ENCODE data around the gene ATG9A. TPM values are rescaled to one million over a fixed set of nuclear protein-coding genes. Genes with fewer than 3 reads are reported as not detected.
A peak's percentile ranks its signal among the peaks of the same experiment; 100 is the strongest.

Gene ATG9A, protein sequence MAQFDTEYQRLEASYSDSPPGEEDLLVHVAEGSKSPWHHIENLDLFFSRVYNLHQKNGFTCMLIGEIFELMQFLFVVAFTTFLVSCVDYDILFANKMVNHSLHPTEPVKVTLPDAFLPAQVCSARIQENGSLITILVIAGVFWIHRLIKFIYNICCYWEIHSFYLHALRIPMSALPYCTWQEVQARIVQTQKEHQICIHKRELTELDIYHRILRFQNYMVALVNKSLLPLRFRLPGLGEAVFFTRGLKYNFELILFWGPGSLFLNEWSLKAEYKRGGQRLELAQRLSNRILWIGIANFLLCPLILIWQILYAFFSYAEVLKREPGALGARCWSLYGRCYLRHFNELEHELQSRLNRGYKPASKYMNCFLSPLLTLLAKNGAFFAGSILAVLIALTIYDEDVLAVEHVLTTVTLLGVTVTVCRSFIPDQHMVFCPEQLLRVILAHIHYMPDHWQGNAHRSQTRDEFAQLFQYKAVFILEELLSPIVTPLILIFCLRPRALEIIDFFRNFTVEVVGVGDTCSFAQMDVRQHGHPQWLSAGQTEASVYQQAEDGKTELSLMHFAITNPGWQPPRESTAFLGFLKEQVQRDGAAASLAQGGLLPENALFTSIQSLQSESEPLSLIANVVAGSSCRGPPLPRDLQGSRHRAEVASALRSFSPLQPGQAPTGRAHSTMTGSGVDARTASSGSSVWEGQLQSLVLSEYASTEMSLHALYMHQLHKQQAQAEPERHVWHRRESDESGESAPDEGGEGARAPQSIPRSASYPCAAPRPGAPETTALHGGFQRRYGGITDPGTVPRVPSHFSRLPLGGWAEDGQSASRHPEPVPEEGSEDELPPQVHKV
- 10 to 100 TPM; 12.6 to 25.4 (median 18.1) TPM for polyA plus RNA-seq (ENCODE audit: low read depth in 6 of 6)

- Mint-ChIP-seq H3K9me3 (no peaks in the 10 kb centered on the region), H3K27ac (peak within 1 kb of the TSS; percentile 90 to 99 (median 98)), H3K27me3 (no peaks in the 10 kb centered on the region), H3K4me3 (peak within 1 kb of the TSS; percentile 89 to 100 (median 98)), H3K4me1 (peaks cover 43 to 51% (median 43%) of the 10 kb centered on the region in 3 donors), H3K36me3 (peaks cover 20 to 23% of the 10 kb centered on the region in 2 donors)
- ATAC-seq (ENCODE audit: low read depth in 2 of 2) (peak; percentile 96), DNase-seq (peak; percentile 99)
These were observed at the start of gene ATG9A, which contains the start of gene ANKZF1 for GRCh38 chr2:219229305-219230058. Gene ATG9A (minus strand): TSS chr2:219229636. CDS start chr2:219228024, 1,612 bp downstream. Gene ANKZF1 (plus strand): TSS chr2:219229806. CDS start chr2:219230258, 452 bp downstream.

DNA sequence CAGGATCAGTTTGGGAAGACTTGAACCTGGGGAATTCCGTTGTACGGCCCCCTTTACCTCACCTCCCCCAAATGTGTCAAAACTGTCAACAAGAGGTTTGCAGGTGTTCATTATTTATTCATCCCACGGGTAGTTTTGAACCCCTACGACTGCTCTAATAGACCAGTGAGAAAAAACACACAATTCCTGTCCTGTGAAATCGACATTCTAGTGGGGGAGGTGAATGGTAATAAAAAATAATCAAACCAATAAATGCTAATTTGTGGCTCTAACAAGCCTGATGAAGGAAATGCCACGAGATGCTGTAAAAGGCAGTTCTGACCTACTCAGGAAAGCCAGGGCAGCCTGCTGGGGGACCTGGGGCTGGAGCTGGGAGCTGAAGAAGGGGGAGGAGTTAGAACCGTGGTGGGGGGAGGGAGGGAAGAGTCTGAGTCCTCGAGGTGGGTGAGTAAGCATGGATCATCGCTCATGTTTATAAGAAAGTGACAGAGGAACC, 49.3 kb upstream of the ATG9A start:
- Mint-ChIP-seq H3K9me3 (no peaks in the 10 kb centered on the region), H3K4me3 (peak overlapping the region; percentile 83 to 96 (median 94)), H3K4me1 (peaks cover 36 to 44% (median 39%) of the 10 kb centered on the region in 3 donors), H3K27me3 (no peaks in the 10 kb centered on the region), H3K27ac (peak overlapping the region; percentile 98 to 100 (median 100)), H3K36me3 (peaks cover 5 to 10% of the 10 kb centered on the region in 2 donors)
- DNase-seq (no peak), ATAC-seq (ENCODE audit: low read depth in 2 of 2) (no peak)

DNA sequence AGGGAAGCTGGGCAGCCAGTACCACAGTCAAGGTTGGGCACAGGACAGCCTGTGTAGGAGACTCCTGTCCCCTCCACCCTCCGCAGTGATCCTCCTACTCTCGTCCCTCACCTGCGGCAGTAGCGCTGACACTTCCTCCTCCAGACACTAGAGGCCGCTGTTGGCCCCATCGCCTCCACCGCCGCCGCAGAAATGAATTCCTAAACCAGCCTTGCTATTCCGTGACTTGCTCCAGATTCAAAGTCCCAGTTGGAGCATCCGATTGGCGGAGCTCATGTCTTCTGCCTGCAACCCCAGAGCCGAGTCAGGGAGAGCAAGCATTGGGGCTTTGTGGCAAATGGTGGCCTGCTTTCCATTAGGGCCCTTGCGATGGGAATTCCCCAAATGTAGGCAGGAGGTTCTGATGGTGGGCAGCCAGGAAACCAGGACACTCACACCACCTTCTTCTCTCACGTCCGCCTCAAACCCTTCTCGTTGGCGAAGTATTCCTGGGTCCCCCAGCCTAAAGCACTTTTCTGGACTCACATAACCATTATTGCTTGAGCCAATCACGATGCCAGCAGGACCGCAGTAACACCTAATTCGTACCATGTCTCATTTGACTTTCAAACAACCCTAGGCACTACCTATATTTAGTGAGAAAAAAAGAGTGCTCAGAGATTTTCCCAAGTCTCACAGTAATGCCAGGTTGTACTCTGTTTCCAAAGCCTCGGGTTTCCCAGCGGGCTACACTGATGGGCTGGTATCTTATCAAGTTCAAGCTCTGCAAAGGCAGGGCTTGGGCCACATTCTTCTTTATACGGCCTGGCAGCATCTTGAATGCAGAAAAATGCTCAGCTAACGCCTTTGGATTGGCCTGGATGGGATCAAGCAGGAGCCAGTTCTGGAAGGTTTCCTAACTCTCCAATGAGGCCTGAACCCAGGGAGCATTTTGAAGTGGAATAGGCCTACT, 48.5 kb upstream of the ATG9A start:
- peak; percentile 75 for DNase-seq
- no peak for ATAC-seq (ENCODE audit: low read depth in 2 of 2)
- H3K4me3 Mint-ChIP-seq, result peak overlapping the region; percentile 83 to 96 (median 94)
- H3K27me3 Mint-ChIP-seq, result no peaks in the 10 kb centered on the region
- H3K9me3 Mint-ChIP-seq, result no peaks in the 10 kb centered on the region
- peaks cover 36 to 42% (median 39%) of the 10 kb centered on the region in 3 donors for H3K4me1 Mint-ChIP-seq
- H3K27ac Mint-ChIP-seq, result peak overlapping the region; percentile 98 to 100 (median 100)
- peaks cover 4 to 6% of the 10 kb centered on the region in 2 donors for H3K36me3 Mint-ChIP-seq

GRCh38 chr2:219274361-219274921, 45.0 kb upstream of the ATG9A start:
- Mint-ChIP-seq H3K36me3 (no peaks in the 10 kb centered on the region), H3K27ac (no peak overlapping the region), H3K4me3 (peak overlapping the region in 1 of 8 donors; percentile 75), H3K4me1 (peaks cover 19 to 22% (median 21%) of the 10 kb centered on the region in 3 donors), H3K9me3 (no peaks in the 10 kb centered on the region), H3K27me3 (no peaks in the 10 kb centered on the region)
- DNase-seq (no peak), ATAC-seq (ENCODE audit: low read depth in 2 of 2) (no peak)

- Mint-ChIP-seq H3K4me3 (no peak overlapping the region), H3K4me1 (peaks cover 18 to 20% (median 18%) of the 10 kb centered on the region in 3 donors), H3K36me3 (no peaks in the 10 kb centered on the region), H3K9me3 (no peaks in the 10 kb centered on the region), H3K27ac (no peak overlapping the region), H3K27me3 (no peaks in the 10 kb centered on the region)
- no peak for ATAC-seq (ENCODE audit: low read depth in 2 of 2)
- DNase-seq, result no peak
These were observed 44.5 kb upstream of the ATG9A start for GRCh38 chr2:219273937-219274336.

DNA sequence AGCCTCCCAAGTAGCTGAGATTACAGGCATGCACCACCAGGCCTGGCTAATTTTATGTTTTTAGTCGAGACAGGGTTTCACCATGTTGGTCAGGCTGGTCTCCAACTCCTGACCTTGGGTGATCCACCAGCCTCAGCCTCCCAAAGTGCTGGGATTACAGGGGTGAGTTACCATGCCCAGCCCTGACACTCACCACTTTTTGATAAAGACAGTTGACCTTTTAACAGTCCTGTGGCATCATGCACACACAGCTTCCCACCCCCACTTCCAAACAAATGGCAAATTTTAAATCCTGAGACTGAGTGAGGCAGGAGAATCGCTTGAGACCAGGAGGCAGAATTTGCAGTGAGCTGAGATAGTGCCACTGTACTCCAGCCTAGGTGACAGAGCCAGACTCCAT, 43.6 kb upstream of the ATG9A start:
- no peaks in the 10 kb centered on the region for H3K9me3 Mint-ChIP-seq
- H3K27ac Mint-ChIP-seq, result no peak overlapping the region
- peaks cover 9 to 11% (median 9%) of the 10 kb centered on the region in 3 donors for H3K4me1 Mint-ChIP-seq
- ATAC-seq (ENCODE audit: low read depth in 2 of 2) (no peak), DNase-seq (no peak)
- H3K4me3 Mint-ChIP-seq, result no peak overlapping the region
- H3K36me3 Mint-ChIP-seq, result no peaks in the 10 kb centered on the region
- no peaks in the 10 kb centered on the region for H3K27me3 Mint-ChIP-seq

GRCh38 chr2:219272356-219272755, 42.9 kb upstream of the ATG9A start:
- Mint-ChIP-seq H3K4me3 (no peak overlapping the region), H3K36me3 (no peaks in the 10 kb centered on the region), H3K9me3 (no peaks in the 10 kb centered on the region), H3K27me3 (no peaks in the 10 kb centered on the region), H3K27ac (no peak overlapping the region), H3K4me1 (peaks cover 3 to 4% (median 3%) of the 10 kb centered on the region in 3 donors)
- no peak for DNase-seq
- no peak for ATAC-seq (ENCODE audit: low read depth in 2 of 2)

GRCh38 chr2:219271021-219271420, 41.6 kb upstream of the ATG9A start:
- DNase-seq, result no peak
- H3K4me1 Mint-ChIP-seq, result no peaks in the 10 kb centered on the region
- no peak for ATAC-seq (ENCODE audit: low read depth in 2 of 2)
- no peaks in the 10 kb centered on the region for H3K27me3 Mint-ChIP-seq
- H3K36me3 Mint-ChIP-seq, result no peaks in the 10 kb centered on the region
- H3K4me3 Mint-ChIP-seq, result no peak overlapping the region
- no peak overlapping the region for H3K27ac Mint-ChIP-seq
- H3K9me3 Mint-ChIP-seq, result no peaks in the 10 kb centered on the region

DNA sequence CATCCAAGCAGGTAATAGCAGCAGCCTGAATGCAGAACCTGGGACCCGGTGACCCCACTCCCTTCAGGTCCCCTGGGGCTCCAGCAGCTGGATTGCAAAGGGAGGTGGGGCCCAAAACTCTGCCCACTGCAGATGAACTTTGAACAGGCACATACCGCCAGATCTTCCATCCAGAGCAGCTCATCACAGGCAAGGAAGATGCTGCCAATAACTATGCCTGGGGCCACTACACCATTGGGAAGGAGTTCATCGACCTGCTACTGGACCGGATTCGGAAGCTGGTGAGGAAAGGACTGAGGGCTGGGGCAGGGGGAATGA, 40.6 kb upstream of the ATG9A start:
- Mint-ChIP-seq H3K27ac (no peak overlapping the region), H3K4me3 (no peak overlapping the region), H3K4me1 (no peaks in the 10 kb centered on the region), H3K36me3 (no peaks in the 10 kb centered on the region), H3K9me3 (no peaks in the 10 kb centered on the region), H3K27me3 (no peaks in the 10 kb centered on the region)
- DNase-seq (no peak), ATAC-seq (ENCODE audit: low read depth in 2 of 2) (no peak)

- H3K27me3 Mint-ChIP-seq, result no peaks in the 10 kb centered on the region
- no peaks in the 10 kb centered on the region for H3K9me3 Mint-ChIP-seq
- DNase-seq (no peak), ATAC-seq (ENCODE audit: low read depth in 2 of 2) (no peak)
- H3K4me1 Mint-ChIP-seq, result no peaks in the 10 kb centered on the region
- no peaks in the 10 kb centered on the region for H3K36me3 Mint-ChIP-seq
- H3K4me3 Mint-ChIP-seq, result no peak overlapping the region
- peak overlapping the region in 1 of 6 donors; percentile 68 for H3K27ac Mint-ChIP-seq
These were observed 40.1 kb upstream of the ATG9A start for GRCh38 chr2:219269362-219270054.

GRCh38 chr2:219268294-219268693, 38.9 kb upstream of the ATG9A start:
- no peaks in the 10 kb centered on the region for H3K9me3 Mint-ChIP-seq
- no peak overlapping the region for H3K27ac Mint-ChIP-seq
- DNase-seq, result no peak
- no peaks in the 10 kb centered on the region for H3K27me3 Mint-ChIP-seq
- no peaks in the 10 kb centered on the region for H3K36me3 Mint-ChIP-seq
- no peaks in the 10 kb centered on the region for H3K4me1 Mint-ChIP-seq
- no peak overlapping the region for H3K4me3 Mint-ChIP-seq
- ATAC-seq (ENCODE audit: low read depth in 2 of 2), result no peak

Measured in naive B cell (primary cell).